Measurements from ENCODE around the gene NID1.

DNA sequence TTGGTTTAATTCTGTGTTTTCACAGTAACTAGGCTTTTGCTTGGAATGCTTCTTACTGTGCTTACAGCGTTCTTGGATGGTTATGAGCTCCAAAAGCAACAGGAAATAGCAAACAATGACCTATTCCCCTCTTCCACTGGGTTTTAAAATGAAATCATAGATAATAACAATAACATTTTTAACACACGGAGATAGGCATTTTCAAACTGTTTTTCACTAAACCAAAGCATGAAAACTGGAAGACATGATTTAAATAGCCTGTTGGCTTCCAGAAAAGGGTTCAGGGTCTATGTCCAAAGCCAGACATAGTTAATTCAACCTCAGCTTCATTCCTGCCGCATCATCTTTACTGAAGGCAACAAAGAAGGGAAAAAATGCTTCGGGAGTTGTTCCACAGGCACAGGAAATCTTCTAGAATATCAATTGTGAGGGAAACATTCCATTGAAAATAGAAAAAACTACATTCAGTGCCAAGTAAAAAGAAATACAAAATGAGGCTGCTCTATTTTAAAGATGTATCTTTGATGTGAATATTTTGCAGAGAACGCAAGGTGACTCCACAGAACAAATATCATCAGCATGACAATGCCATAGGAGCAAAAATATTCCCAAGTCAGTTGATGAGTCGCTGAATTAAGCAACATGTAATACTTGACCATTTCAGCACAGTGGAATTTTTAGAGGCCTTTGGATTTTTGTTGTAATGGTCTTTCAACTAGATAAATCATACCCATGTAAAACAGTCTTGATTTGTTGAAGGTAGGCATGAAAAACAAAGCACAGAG lies 80.7 kb downstream of the NID1 start:
- TF ChIP-seq, protein P1, sequence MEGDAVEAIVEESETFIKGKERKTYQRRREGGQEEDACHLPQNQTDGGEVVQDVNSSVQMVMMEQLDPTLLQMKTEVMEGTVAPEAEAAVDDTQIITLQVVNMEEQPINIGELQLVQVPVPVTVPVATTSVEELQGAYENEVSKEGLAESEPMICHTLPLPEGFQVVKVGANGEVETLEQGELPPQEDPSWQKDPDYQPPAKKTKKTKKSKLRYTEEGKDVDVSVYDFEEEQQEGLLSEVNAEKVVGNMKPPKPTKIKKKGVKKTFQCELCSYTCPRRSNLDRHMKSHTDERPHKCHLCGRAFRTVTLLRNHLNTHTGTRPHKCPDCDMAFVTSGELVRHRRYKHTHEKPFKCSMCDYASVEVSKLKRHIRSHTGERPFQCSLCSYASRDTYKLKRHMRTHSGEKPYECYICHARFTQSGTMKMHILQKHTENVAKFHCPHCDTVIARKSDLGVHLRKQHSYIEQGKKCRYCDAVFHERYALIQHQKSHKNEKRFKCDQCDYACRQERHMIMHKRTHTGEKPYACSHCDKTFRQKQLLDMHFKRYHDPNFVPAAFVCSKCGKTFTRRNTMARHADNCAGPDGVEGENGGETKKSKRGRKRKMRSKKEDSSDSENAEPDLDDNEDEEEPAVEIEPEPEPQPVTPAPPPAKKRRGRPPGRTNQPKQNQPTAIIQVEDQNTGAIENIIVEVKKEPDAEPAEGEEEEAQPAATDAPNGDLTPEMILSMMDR (IDR thresholded peaks at IDR 0.05; ENCODE audit: borderline replicate concordance, extremely low read depth, low read length, poor library complexity, severe bottlenecking), result no peak
- no peak for TF ChIP-seq EZH2 (IDR thresholded peaks at IDR 0.05; ENCODE audit: borderline replicate concordance, low read depth, low read length, severe bottlenecking)
